HS-5 (cell line): Measurements from ENCODE around the gene CD55.

Experiments
- DNase-seq: peaks from one replicate; pipeline ENCODE4 v3.0.0-alpha.2; 2012; ENCODE audit warnings: low read depth

Gene CD55, protein sequence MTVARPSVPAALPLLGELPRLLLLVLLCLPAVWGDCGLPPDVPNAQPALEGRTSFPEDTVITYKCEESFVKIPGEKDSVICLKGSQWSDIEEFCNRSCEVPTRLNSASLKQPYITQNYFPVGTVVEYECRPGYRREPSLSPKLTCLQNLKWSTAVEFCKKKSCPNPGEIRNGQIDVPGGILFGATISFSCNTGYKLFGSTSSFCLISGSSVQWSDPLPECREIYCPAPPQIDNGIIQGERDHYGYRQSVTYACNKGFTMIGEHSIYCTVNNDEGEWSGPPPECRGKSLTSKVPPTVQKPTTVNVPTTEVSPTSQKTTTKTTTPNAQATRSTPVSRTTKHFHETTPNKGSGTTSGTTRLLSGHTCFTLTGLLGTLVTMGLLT

GRCh38 chr1:207321079-207321789, at the start of gene CD55:
Gene CD55, plus strand, starts transcription at chr1:207321678. Its CDS starts 88 bp downstream, at chr1:207321766.
- DNase-seq: peak; percentile 91

- DNase-seq: no peak
Measured at GRCh38 chr1:207274882-207275281, 46.6 kb upstream of the CD55 start.

DNA sequence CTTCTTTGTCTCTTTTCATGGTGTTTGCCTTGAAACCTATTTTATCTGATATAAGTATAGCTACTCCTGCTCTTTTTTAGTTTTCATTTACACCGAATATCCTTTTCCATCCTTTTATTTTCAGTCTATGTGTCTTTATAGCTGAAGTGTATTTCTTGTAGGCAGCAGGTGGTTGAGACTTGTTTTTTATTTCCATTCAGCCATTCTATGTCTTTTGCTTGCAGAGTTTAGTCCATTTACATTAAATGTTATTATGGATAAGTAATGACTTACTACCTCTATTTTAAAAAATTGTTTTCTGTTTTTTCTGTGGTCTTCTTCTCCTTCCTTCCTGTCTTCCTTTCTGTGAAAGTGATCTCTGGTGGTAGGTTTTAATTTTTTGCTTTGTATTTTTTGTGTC, 45.0 kb upstream of the CD55 start:
- no peak for DNase-seq

- no peak for DNase-seq
Measured at GRCh38 chr1:207277241-207277640, 44.2 kb upstream of the CD55 start.

DNA sequence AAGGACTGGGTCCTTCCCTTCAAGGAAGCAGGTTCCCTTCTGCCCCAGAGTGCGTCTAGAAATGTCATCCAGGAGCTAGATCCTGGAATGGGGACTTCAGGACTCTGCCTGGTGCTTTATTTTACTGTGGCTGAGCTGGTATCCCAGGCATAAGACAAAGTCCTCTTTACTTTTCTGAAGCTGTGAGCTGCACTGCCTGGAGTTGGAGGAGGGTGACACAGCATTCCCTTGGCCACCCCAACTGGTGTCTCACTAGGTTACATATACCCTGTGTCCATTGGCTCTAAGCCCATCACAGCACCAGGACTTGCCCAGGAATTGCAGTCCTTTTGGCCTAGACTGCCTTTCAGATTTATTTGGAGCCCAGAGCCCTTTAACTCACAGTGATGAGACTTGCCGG, 41.8 kb upstream of the CD55 start:
- no peak for DNase-seq

GRCh38 chr1:207280706-207281105, 40.8 kb upstream of the CD55 start:
- DNase-seq: no peak

- DNase-seq: no peak
Measured at GRCh38 chr1:207282058-207282457, 39.4 kb upstream of the CD55 start.

DNA sequence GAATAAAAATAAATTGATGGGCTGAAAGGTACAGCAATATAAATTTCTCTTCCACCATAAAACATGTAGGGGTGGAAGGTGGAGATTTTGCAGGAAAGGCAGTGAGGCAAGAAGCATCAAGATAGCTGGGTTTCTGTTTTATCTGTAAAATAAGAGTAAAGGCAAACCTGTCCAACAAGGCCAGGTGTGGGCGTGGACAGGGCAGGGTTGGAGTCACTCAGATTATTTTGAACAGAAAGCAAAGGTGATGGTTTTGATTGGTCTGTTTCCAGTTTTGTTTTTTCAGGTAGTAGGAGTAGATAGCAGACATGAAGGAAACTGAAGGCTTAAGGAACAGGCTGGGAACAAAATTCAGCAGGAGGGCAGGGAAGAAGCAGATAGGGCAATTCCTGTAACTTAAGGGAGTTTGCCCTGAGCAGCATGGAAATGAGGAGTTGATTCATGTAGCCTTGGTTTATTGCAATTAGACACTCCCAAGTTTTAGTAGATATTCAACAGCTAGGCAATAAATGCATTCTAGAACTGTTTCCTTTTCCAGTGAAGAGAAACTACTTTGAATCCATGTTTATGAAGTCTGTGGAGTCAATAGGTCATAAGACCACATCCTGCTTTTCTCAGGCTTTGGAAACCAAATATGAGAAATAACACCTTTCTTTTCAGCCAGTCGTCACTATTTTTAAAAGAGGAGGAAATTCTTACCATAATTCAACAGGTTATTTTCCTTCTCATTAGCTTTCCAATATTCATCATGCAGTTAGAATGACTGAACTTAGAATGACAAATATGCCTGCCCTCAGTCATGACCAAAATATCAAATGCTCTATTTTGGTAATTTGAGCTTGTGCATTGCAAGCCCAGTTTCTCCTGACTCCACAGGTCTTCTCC, 38.7 kb upstream of the CD55 start:
- no peak for DNase-seq

GRCh38 chr1:207283421-207283820, 38.1 kb upstream of the CD55 start:
- no peak for DNase-seq

- DNase-seq: no peak
Measured at GRCh38 chr1:207284209-207284897, 37.1 kb upstream of the CD55 start.

DNA sequence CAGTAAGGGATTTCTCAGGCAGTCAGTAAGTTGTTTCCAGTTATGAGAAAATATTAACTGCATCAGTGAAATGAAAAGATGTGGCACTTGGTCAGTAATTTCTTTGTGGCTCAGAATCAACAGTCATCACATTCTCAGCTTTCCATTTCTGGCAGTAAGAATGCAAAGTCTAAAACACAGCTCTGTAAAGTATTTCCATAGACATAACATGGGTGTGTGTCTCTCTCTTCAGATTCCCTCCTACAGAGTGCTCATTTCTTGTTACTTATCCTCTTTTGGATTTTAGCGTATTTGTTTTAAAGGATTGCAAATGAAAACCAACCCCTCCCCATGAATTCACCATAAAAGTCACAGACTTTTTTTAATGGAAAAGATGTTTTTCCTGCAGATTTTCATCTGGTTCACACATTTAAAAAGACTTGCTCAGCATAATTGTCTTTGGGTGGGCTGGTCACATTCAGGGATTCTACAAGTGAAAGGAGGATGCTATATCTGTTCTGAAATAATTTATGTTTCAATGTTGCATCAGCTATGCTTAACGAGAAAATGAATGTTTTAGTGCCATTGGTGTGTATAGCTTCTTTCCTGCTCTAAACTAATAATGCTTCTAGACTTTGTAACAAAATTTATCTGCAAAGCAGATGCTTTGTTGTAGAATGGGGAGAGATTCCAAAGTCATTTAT, 34.6 kb upstream of the CD55 start:
- no peak for DNase-seq

GRCh38 chr1:207288315-207288714, 33.2 kb upstream of the CD55 start:
- no peak for DNase-seq

DNA sequence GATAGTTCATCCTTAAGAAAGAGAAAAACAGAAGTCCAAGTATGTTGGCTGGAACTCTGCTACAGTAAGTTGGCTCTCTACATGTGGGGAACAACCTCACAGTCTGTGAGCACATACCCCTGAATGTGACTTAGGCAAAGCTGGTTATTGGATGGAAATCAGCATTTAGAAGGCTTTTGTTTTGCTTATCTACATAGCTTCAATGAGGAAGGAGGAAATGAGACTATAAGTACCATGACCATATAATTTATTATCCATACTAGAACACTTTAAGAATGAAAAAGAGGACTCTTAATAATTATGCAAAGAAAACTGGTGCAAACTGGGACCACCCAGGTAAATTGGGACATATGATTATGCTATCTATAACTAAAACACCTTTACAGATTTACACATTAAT, 31.7 kb upstream of the CD55 start:
- no peak for DNase-seq

DNA sequence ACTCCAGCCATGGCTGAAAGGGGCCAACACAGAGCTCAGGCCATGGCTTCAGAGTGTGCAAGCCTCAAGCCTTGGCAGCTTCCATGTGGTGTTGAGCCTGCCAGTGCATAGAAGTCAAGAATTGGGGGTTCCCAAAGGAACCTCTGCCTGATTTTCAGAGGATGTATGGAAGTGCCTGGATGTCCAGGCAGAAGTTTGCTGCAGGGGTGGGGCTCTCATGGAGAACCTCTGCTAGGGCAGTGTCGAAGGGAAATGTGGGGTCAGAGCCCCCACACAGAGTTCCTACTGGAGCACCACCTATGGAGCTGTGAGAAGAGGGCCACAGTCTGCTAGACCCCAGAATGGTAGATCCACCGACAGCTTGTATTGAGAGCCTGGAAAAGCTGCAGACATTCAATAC, 29.8 kb upstream of the CD55 start:
- no peak for DNase-seq

DNA sequence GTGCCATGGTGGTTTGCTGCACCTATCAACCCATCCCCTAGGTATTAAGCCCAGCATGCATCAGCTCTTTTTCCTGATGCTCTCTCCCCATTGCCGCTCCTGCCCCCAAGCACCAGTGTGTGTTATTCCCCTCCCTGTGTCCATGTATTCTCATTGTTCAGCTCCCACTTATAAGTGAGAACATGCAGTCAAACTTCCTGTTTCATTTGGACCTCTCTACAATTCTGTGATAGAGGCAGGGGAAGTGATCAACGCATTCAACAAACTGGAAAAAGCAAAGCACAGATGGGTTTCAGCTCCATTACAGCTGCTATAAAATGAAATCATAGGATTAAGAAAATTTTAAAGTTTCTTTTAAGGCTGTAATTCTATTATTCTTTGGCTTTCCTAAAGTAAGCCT, 23.3 kb upstream of the CD55 start:
- no peak for DNase-seq

GRCh38 chr1:207298636-207299398, 22.7 kb upstream of the CD55 start:
- no peak for DNase-seq

DNA sequence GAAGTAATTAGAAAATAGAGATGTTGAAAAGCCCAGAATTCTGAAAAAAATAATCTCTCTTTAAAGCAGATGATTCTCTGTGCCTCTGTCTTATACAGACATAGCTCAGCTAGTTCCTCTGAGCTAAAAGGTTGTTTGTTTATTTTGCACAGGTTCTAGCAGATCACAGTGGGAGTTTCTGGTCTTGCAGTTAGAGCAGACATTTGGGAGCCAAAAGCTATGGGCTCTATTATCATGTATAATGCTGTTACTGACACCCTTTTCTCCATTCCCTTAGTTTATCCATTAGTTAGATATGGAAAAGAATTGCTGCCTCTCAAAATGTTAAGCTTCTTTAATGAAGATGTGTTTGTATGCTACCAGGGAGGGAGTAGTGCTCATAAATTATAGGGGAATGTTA, 20.5 kb upstream of the CD55 start:
- DNase-seq: no peak

DNA sequence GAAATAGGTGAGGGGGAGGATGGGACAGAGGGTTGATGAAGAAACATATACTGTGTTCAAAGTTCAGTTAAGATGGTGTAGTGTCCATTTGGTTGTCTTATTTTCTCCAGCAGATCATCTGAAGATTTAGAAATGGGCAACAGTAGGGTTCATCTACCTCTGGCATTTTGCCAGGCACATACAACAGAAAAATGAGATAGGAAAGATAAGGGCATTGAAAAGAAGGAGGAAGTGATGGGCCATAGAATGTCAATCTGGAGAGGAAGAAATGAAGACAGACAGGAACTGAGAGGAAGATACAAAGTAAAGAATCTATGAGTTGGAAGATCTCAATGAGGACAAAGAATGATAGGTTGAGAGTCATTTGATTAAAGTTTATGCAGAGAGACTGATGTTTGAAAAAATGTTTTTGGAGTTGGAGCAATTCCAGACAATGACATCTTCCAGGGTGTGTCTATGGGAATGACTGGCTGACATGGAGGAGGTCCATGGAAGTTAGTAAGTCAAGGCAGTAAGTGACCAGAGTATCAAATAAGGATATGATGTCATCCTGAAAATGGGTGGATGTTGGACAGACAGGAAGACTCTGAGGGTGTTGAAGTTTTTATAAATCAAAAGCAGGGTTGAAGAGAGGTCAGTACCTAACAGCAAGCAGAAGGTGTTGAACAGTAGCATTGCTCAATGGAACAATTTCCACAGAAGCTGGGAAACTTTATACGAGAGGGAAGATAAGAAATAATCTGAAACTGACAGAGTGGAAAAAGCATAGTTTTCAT, 18.7 kb upstream of the CD55 start:
- DNase-seq: no peak

DNA sequence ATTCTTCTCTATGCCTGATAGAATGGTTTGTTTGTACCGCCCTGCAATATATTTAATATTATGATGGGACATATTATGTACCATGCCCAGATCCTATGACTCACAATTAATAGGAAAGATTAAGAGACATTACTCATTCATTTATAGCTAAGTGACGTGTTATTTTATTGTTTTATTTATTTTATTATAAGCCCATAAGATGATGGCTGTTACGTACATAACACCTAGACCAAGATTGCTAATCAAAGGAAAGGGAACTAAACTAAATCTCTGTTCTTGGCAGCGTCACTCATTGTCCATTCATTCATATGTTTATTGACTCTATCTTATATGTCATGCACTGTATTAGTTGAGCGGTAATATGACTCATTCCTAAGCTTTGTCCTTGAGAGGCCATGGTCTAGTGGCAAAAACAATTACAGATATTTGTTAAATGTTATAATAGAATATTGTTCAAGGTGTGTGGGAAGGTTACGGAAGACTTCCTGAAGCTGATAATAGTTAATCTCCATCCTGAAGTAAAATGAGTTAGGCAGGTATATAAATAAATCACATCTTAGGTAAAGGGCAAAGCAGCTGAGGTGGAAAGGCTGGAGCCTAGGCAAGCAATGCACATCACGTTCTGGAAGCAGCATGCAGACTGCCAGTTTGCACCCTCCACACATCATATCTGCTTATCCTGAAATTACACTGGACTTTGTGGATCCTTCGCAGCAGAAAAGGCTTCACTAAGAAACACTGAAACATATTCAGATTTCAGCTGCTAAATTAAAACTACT, 16.6 kb upstream of the CD55 start:
- DNase-seq: no peak
